Psoas muscle (tissue), 8 donors: ENCODE data around the gene POMP. TPM values are rescaled to one million over a fixed set of nuclear protein-coding genes. Genes with fewer than 3 reads are reported as not detected.
A peak's percentile ranks its signal among the peaks of the same experiment; 100 is the strongest.

ENCODE experiments used
- ATAC-seq, 4 donors: fragments of 200-7000 bp; cut with Tn5 transposase; one replicate each; pipeline ENCODE4 v1.9.1; 2020; ENCODE audit warnings: moderate library complexity in 3 of 4, mild to moderate bottlenecking in 2 of 4
- DNase-seq, 2 donors: peaks; one replicate each; pipeline ENCODE4 v3.0.0-alpha.2; 2020
- H3K27ac ChIP-seq: fragments of 200-600 bp; one replicate; pipeline ENCODE4 v1.8.0; 2022
- H3K27me3 ChIP-seq, 3 donors: fragments of 200-600 bp in 1 of 3; one replicate each; pipeline versions ENCODE4 v1.6.1 to v1.8.0; 2013 to 2022; ENCODE audit warnings: low read length in 2 of 3, mild to moderate bottlenecking in 2 of 3, moderate library complexity in 1 of 3; ENCODE audit not compliant: insufficient read depth in 3 of 3
- H3K36me3 ChIP-seq, 2 donors: fragments of 200-600 bp in 1 of 2; one replicate each; pipeline versions ENCODE4 v1.6.1 to v1.8.0; 2013 to 2022; ENCODE audit warnings: low read depth in 1 of 2, mild to moderate bottlenecking in 1 of 2, moderate library complexity in 1 of 2; ENCODE audit not compliant: insufficient read depth in 1 of 2
- H3K4me1 ChIP-seq: fragments of 200-600 bp; one replicate; pipeline ENCODE4 v1.8.0; 2022
- H3K4me3 ChIP-seq: fragments of 200-600 bp; one replicate; pipeline ENCODE4 v1.8.0; 2022; ENCODE audit warnings: mild to moderate bottlenecking
- H3K9me3 ChIP-seq: fragments of 200-600 bp; one replicate; pipeline ENCODE4 v1.8.0; 2022
- CTCF ChIP-seq: fragments of 200-600 bp; IDR thresholded peaks from one replicate; pipeline ENCODE4 v1.8.0; 2022; ENCODE audit warnings: antibody characterized with exemption
- WGBS, 3 donors: extraction: QIAGEN DNeasy Blood & Tissue Kit; methylation state at CpG; one replicate each; pipeline versions ENCODE4 v1.1.6 to v1.1.7; 2013; 5-methylcytosine and 5-hydroxymethylcytosine counted together
- intact Hi-C, 2 donors: fragments of 100-400 bp; cut with DNase I; formaldehyde crosslinking; loops; one replicate each; pipeline versions ENCODE4 v1.11.0 to v1.14.2; 2022
- polyA plus RNA-seq, 3 donors: library from polyadenylated mRNA; stranded (reverse); fragments of 200-250 nt; gene quantifications; one replicate each; pipeline ENCODE4 v1.2.3, GENCODE V29; 2013
- total RNA-seq, 4 donors: library from RNA; stranded (reverse); fragmentation: NEBNext Ultra II Directional in 2 of 4; extraction: Animal tissue kit (Norgen Biotek cat#: 25700) in 2 of 4; gene quantifications; one replicate each; pipeline versions ENCODE4 v1.2.1 to v1.2.4, GENCODE V29; 2021 to 2023
- donor health status: healthy with polysubstance abuse.
- donor health status: DM: no; HTN: no; CAD: no; lungs with moderate emphysema.
- donor health status: Bipolar disorder and iron deficiency.
- donor health status: healthy.
- donor health status: DM: yes; HTN: yes; CAD: no.
- donor health status: DM: no; HTN: no; CAD: no.
- donor health status: DM: no; HTN: no; CAD: no.
- donor health status: DM: yes; HTN: yes; CAD: no.

Gene POMP
- total and polyA plus RNA-seq, 7 donors = 76.3 to 351 (median 128) TPM

DNA sequence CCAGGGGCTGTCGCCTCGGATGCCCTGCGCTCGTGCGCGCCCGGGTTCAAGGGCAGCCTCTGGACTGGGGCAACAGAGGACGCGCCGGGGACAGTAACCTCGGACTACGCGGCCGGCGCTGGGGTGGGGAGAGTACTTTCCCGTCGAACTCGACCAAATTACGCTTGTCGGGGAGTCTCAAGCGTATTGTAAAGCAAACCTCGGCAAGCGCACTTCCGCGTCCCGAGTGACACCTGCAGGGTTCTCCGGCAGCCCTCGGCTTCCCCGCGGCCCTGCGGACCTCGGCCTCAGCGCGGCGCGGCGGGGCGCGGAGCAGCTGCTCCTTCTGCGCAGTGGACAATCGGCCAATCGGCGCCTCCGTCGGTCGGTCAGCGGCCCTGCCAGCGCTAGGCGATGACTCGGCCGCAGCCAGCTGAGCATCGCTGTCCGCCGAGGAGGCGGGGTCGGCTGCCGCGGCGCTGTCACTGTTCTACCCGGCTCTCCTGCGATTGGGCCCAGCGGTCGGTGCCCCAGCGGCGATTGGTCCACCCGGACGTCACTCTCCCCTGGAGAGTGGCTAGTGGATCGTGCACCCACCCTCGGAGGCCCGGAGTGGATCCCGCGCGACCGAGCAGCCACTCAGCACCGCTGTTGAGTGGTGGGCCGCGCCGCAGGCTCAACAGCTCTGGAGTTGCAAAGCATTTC lies 59.8 kb downstream of the POMP start, which contains the start of gene SLC46A3:
TSS of gene SLC46A3 (minus strand) at position 428 of the 684 bp plus-strand sequence. CDS start 972 bp downstream, outside the sequence.
- Histone ChIP-seq H3K4me1 (peaks cover 18% of the 10 kb centered on the region), H3K27me3 (no peaks in the 10 kb centered on the region), H3K27ac (peak within 1 kb of the TSS; percentile 99), H3K36me3 (peaks cover 0 to 11% of the 10 kb centered on the region in 2 donors), H3K4me3 (peak within 1 kb of the TSS; percentile 96), H3K9me3 (no peaks in the 10 kb centered on the region)
- ATAC-seq = peak; percentile 96 to 99 (median 98)
- 0 to 1% (median 0%) methylated on average over 73 to 78 of the region's 78 CpGs for WGBS, 3 donors
- peak; percentile 6 for TF ChIP-seq CTCF
- intact Hi-C loops = loop anchor here (2.0 to 5.0 kb wide), 2 partner anchors 60 to 61 kb away; partner anchors contain the start of gene POMP (in 2 of the 2)
- DNase-seq = peak; percentile 100

GRCh38 chr13:28719227-28720055 lies 60.5 kb downstream of the POMP start:
- Histone ChIP-seq H3K9me3 (no peaks in the 10 kb centered on the region), H3K27me3 (no peaks in the 10 kb centered on the region), H3K4me3 (peak overlapping the region; percentile 96), H3K27ac (peak overlapping the region; percentile 99), H3K4me1 (peaks cover 18% of the 10 kb centered on the region), H3K36me3 (peaks cover 0 to 11% of the 10 kb centered on the region in 2 donors)
- peak in 2 of 4 donors; percentile 0 to 3 for ATAC-seq
- WGBS, 3 donors = 31 to 37% (median 32%) methylated on average over 15 of the region's 15 CpGs
- intact Hi-C loops = loop anchor here (2.0 to 5.0 kb wide), 2 partner anchors 61 to 62 kb away; partner anchors contain the start of gene POMP (in 2 of the 2)
- no peak for TF ChIP-seq CTCF
- DNase-seq = no peak

DNA sequence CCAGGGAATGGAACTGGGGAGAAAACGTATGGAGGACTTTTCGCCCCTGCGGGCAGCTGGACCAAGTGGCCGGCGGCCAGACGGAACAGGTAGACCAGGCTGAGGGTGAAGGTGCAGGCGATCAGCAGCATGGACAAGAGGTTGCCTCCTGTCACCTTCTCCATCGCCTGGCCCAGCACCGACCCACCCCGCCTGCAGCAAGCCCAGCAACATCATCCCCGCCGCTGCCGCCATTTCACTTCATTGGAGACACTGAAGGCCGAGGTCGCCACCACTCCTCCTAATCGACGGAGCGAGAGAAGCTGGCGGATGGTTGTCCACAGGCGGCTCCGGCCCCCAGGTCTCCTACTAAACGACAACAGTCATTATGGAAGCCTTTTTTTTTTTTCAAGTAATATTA lies 64.9 kb downstream of the POMP start:
- H3K9me3 ChIP-seq = no peaks in the 10 kb centered on the region
- TF ChIP-seq CTCF = no peak
- ATAC-seq = no peak
- 93 to 97% (median 97%) methylated on average over 20 to 22 of the region's 22 CpGs for WGBS, 3 donors
- no peak for DNase-seq
- H3K27ac ChIP-seq = no peak overlapping the region
- H3K4me1 ChIP-seq = peaks cover 5% of the 10 kb centered on the region
- intact Hi-C loops = no loop called here
- H3K27me3 ChIP-seq = peaks cover 0 to 8% (median 0%) of the 10 kb centered on the region in 3 donors
- H3K4me3 ChIP-seq = no peak overlapping the region
- H3K36me3 ChIP-seq = no peaks in the 10 kb centered on the region

- DNase-seq (no peak), ATAC-seq (no peak)
- H3K4me3 ChIP-seq = no peak overlapping the region
- WGBS, 3 donors = 86 to 95% (median 86%) methylated on average over 3 of the region's 3 CpGs
- H3K4me1 ChIP-seq = no peaks in the 10 kb centered on the region
- no peak overlapping the region for H3K27ac ChIP-seq
- peaks cover 0 to 8% (median 0%) of the 10 kb centered on the region in 3 donors for H3K27me3 ChIP-seq
- intact Hi-C loops = no loop called here
- no peaks in the 10 kb centered on the region for H3K9me3 ChIP-seq
- H3K36me3 ChIP-seq = no peaks in the 10 kb centered on the region
- no peak for TF ChIP-seq CTCF
Measured at GRCh38 chr13:28725046-28725610, 66.2 kb downstream of the POMP start.

Other genes with a start within 250 kb of the POMP start
- 10 to 100 TPM; 15.6 to 38.6 (median 24.4) TPM for gene FLT1, start 164.0 kb upstream of the POMP start, total RNA-seq
- 10 to 100 TPM in 2 of 3 donors, 1 to 10 TPM in 1; 9.0 to 11.2 (median 10.7) TPM for gene FLT1, start 164.0 kb upstream of the POMP start, polyA plus RNA-seq
- gene SLC46A3, start 59.8 kb downstream of the POMP start, total RNA-seq = 1 to 10 TPM; 5.0 to 6.6 (median 6.0) TPM
- gene SLC46A3, start 59.8 kb downstream of the POMP start, polyA plus RNA-seq = 10 to 100 TPM in 1 of 3 donors, 1 to 10 TPM in 2; 2.9 to 12.7 (median 5.7) TPM
- under 1 TPM in 2 of 4 donors, not detected in 2; 0.32 to 0.79 TPM for gene MTUS2, start 161.2 kb downstream of the POMP start, total RNA-seq
- gene MTUS2, start 161.2 kb downstream of the POMP start, polyA plus RNA-seq = under 1 TPM; 0.03 to 0.14 (median 0.03) TPM